ENCODE data around the gene IGFBP1.

IGFBP1 gene

DNA sequence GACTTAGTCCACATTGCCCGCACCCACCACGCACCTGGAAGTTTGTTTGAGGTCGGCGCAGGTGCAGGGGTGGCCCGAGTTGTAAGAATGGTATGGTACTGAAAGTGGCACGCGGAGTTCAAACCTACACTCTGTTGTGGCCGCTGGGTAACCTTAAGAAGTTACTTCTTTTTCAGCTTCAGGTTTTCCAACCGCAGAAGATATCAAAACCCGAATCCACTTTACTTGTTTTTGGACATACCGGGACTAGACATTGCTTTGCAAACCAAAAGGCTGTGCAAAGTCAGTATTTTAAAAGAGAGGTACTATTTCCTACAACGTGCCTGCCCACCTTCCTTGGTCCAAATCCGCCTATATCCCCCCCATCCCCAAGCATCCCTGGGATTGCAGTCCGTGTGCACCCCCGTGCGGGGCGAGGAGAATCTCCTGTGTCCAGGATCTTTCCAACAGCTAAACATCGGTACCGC lies 31.7 kb downstream of the IGFBP1 start:
- TF ChIP-seq, protein P1, sequence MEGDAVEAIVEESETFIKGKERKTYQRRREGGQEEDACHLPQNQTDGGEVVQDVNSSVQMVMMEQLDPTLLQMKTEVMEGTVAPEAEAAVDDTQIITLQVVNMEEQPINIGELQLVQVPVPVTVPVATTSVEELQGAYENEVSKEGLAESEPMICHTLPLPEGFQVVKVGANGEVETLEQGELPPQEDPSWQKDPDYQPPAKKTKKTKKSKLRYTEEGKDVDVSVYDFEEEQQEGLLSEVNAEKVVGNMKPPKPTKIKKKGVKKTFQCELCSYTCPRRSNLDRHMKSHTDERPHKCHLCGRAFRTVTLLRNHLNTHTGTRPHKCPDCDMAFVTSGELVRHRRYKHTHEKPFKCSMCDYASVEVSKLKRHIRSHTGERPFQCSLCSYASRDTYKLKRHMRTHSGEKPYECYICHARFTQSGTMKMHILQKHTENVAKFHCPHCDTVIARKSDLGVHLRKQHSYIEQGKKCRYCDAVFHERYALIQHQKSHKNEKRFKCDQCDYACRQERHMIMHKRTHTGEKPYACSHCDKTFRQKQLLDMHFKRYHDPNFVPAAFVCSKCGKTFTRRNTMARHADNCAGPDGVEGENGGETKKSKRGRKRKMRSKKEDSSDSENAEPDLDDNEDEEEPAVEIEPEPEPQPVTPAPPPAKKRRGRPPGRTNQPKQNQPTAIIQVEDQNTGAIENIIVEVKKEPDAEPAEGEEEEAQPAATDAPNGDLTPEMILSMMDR (IDR thresholded peaks at IDR 0.05; ENCODE audit: low read depth, low read length, missing control alignments): no peak
- peak overlapping the region; percentile 44 for H3K4me3 ChIP-seq (replicated peaks; ENCODE audit: low read depth, low read length)
- DNase-seq (ENCODE audit: extremely low read depth, low read depth): no peak

DNA sequence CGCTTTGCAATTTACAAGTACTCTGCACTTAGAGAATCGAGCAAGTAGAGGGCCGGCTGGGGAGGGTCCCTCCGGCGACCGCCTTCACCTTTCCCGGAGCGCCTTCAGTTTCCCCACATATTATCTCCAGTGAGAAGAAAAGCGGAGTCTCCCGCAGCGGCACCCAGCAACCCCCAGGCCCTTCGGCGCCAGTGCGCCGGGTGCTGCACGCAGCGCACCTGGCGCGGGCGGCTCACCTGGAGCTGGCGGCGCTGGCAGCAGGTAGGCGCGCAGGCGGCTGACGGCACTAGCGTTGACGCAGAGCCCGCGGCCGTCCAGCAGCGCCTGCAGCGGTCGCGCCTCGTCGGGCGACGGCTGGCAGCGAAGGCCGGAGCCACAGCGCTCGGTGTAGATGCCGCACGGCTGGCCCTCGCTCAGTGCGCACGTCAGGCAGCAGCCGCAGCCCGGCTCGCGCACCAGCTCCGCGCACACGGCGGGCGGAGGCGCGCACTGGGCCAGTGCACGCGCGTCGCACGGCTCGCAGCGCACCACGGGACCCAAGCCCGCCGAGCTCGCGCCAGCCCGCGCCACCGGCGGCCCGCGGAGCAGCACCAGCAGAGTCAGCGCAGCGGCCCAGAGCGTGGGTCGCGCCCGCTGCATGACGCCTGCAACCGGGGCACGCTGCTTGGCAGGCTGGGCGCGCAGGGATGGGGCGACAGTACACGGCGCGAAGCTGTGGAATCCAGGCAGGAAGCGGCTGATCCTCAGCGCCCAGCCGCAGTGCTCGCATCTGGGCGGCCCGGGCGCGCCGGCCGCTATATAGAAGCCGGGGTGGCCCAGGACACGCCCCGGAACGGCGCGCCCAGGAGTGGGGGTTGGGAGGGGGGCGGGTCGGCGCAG lies 32.5 kb downstream of the IGFBP1 start, which contains the start of gene IGFBP3:
Gene IGFBP3 (minus strand): TSS at position 771 of the 879 bp plus-strand sequence. CDS start 132 bp downstream, at position 639.
- DNase-seq (ENCODE audit: extremely low read depth, low read depth): no peak
- H3K4me3 ChIP-seq (replicated peaks; ENCODE audit: low read depth, low read length): peak within 1 kb of the TSS; percentile 44
- TF ChIP-seq, protein P1 (IDR thresholded peaks at IDR 0.05; ENCODE audit: low read depth, low read length, missing control alignments): no peak

DNA sequence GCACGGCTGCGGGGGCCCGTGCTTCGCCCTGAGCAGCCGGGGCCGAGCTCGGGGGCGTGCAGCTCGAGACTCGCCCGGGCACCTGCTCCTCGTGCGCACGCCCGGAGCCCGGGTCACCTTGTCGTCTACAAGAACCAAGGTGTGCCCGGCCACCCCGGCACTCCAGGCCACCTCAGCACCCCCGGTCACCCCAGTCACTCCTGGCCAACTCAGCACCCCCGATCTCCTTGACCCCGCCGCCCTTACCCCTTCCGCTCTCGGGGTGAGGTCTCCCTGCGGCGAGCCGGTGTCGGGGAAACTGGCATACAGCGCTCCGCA lies 33.1 kb downstream of the IGFBP1 start:
- peak overlapping the region; percentile 44 for H3K4me3 ChIP-seq (replicated peaks; ENCODE audit: low read depth, low read length)
- TF ChIP-seq, protein P1 (IDR thresholded peaks at IDR 0.05; ENCODE audit: low read depth, low read length, missing control alignments): no peak

GRCh38 chr7:45921699-45922519 lies 33.6 kb downstream of the IGFBP1 start:
- TF ChIP-seq, protein P1 (IDR thresholded peaks at IDR 0.05; ENCODE audit: low read depth, low read length, missing control alignments): peak; percentile 98
- peak overlapping the region; percentile 44 for H3K4me3 ChIP-seq (replicated peaks; ENCODE audit: low read depth, low read length)
- DNase-seq (ENCODE audit: extremely low read depth, low read depth): peak; percentile 30

More for the DNA sequence above, 33.1 kb downstream of the IGFBP1 start:
- DNase-seq (ENCODE audit: extremely low read depth, low read depth): no peak

DNA sequence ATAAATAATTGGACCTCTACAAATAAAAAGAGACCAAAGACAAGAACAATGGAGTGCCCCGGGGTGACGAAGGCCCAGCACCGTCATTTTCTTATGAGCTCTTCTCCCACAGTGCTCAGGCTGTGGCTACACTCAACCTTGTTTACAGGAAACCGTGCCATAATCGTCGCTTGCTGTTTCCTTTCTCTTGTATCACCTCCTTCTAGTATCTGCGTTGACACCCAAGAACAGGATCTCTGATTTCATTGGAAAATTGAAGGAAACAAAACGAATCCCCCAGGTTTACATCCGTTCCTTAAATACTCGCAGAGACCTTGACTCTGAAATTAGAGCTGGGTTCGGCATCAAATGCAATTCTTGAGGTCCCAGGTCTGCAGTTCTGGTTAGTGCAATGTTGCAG lies 34.5 kb downstream of the IGFBP1 start:
- TF ChIP-seq, protein P1 (IDR thresholded peaks at IDR 0.05; ENCODE audit: low read depth, low read length, missing control alignments): no peak
- DNase-seq (ENCODE audit: extremely low read depth, low read depth): no peak
- peak overlapping the region; percentile 19 for H3K4me3 ChIP-seq (replicated peaks; ENCODE audit: low read depth, low read length)

GRCh38 chr7:45923290-45923689 lies 35.0 kb downstream of the IGFBP1 start:
- no peak overlapping the region for H3K4me3 ChIP-seq (replicated peaks; ENCODE audit: low read depth, low read length)
- TF ChIP-seq, protein P1 (IDR thresholded peaks at IDR 0.05; ENCODE audit: low read depth, low read length, missing control alignments): peak; percentile 96
- peak; percentile 33 for DNase-seq (ENCODE audit: extremely low read depth, low read depth)

Measured in HFF-Myc (cell line).